Testis (tissue), 2 donors: Measurements from ENCODE around the gene RNASEH2A.

Experiments used
- POLR2A ChIP-seq: fragments of 450-650 bp; IDR thresholded peaks from one replicate; pipeline ENCODE4 v1.6.1; 2017; ENCODE audit warnings: antibody characterized with exemption, mild to moderate bottlenecking, moderate library complexity
- TF ChIP-seq, protein P1 (sequence below), 3 experiments: fragments of 450-650 bp in 2 of 3; fragments of 200-600 bp in 1 of 3; sonication (generic) in 1 of 3; IDR thresholded peaks; one replicate each; pipeline ENCODE4 v1.5.1; 2016 to 2019; ENCODE audit warnings: antibody characterized with exemption in 3 of 3, mild to moderate bottlenecking in 2 of 3, moderate library complexity in 1 of 3

GRCh38 chr19:12821761-12822160 is 15.4 kb downstream of the RNASEH2A start:
- TF ChIP-seq, protein P1, sequence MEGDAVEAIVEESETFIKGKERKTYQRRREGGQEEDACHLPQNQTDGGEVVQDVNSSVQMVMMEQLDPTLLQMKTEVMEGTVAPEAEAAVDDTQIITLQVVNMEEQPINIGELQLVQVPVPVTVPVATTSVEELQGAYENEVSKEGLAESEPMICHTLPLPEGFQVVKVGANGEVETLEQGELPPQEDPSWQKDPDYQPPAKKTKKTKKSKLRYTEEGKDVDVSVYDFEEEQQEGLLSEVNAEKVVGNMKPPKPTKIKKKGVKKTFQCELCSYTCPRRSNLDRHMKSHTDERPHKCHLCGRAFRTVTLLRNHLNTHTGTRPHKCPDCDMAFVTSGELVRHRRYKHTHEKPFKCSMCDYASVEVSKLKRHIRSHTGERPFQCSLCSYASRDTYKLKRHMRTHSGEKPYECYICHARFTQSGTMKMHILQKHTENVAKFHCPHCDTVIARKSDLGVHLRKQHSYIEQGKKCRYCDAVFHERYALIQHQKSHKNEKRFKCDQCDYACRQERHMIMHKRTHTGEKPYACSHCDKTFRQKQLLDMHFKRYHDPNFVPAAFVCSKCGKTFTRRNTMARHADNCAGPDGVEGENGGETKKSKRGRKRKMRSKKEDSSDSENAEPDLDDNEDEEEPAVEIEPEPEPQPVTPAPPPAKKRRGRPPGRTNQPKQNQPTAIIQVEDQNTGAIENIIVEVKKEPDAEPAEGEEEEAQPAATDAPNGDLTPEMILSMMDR (IDR thresholded peaks at IDR 0.05) = no peak
- TF ChIP-seq POLR2A = no peak
